ENCODE measurements around the gene BMP7. TPM values are rescaled to one million over a fixed set of nuclear protein-coding genes. Genes with fewer than 3 reads are reported as not detected.

BMP7 gene
- total RNA-seq, 4 donors from 2014 or later = 0.44 to 0.82 TPM; not detected in 2

DNA sequence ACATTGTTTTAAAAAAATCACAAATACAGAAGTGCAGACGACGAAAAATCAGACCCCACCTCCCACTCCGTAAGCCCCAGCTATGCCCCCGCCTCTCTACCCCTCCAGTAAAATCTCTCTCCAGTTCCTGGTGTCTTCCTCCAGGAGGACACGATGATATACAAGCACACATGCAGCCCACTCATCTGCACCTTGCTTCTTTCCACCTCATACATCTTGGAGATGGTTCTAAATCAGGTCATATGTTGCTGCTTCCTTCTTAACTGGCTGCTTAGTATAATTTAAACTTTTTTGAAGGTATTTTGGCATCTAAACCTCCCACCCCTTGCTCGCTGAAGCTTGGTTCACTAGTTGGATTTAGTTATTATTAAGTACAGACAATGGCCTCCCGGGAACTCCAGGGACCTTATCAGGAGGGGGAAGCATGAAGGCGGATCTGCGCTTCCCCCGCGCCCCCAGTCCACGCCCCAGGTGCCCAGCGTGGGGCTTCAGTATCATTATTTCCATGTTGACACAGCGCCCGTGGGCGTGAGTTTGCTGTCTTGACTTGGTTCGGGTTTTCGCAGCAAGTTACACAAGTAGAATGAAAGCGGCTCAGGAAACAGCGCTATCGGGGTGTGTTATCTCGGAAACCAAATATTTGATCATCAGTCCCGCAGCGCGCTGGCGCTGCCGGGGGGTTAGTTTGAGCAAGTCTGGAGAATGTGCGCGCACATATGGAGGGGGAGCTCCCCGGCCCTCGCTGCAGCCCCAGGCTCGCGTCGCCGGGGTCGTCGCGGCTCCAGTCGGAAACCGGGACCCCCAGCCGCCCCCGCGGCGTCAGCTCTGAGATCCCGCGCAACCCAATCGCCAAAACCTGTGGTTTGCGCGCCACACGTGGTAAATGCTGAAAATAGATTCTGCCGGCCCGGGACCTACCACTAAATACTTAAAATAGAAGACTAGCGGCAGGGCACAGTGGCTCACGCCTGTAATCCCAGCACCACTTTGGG lies 2.3 kb downstream of the BMP7 start:
- TF ChIP-seq, protein P1, sequence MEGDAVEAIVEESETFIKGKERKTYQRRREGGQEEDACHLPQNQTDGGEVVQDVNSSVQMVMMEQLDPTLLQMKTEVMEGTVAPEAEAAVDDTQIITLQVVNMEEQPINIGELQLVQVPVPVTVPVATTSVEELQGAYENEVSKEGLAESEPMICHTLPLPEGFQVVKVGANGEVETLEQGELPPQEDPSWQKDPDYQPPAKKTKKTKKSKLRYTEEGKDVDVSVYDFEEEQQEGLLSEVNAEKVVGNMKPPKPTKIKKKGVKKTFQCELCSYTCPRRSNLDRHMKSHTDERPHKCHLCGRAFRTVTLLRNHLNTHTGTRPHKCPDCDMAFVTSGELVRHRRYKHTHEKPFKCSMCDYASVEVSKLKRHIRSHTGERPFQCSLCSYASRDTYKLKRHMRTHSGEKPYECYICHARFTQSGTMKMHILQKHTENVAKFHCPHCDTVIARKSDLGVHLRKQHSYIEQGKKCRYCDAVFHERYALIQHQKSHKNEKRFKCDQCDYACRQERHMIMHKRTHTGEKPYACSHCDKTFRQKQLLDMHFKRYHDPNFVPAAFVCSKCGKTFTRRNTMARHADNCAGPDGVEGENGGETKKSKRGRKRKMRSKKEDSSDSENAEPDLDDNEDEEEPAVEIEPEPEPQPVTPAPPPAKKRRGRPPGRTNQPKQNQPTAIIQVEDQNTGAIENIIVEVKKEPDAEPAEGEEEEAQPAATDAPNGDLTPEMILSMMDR (IDR thresholded peaks at IDR 0.05; ENCODE audit: low read depth) = no peak

GRCh38 chr20:57262784-57263609 lies 3.4 kb downstream of the BMP7 start:
- TF ChIP-seq, protein P1 (IDR thresholded peaks at IDR 0.05; ENCODE audit: low read depth) = peak; percentile 88

GRCh38 chr20:57262301-57262700 lies 4.1 kb downstream of the BMP7 start:
- TF ChIP-seq, protein P1 (IDR thresholded peaks at IDR 0.05; ENCODE audit: low read depth) = no peak

DNA sequence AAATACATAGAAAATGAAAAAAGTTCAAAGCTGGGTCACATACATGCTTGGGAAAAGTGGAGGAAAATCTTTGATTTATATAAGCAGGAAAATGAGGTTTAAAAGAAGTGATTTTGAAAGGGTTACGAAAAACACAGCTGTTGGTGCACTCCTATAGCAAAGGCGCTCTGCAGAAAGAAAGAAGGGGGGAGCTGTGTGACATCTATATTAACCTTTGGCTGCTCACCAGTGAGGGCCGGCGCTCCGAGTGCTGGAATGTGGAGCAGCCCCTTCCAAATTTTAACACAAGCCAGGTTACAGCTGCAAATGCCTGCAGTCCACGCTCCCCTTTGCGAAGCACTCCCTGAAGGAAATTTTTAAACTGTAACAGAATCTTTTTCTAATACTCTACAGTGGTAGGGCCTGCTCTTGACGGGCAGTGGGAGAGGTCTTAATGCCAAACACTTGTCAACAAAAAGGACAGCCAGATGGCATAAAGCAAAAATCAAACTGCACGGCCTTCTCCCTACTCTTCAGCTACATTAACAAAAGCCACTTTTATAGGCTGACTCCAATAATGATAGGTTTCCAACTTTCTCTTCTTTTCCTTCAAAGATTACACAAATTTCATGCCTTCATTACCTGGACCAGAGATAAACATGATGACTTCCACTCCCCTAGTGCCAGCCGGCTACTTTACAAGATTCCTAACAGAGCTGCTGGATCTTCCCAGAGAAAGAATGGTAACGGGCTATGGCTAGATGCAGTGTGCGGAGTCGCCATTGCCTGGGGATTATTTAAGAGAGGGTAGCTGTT lies 4.8 kb downstream of the BMP7 start:
- TF ChIP-seq, protein P1 (IDR thresholded peaks at IDR 0.05; ENCODE audit: low read depth) = no peak

GRCh38 chr20:57260934-57261333 lies 5.5 kb downstream of the BMP7 start:
- TF ChIP-seq, protein P1 (IDR thresholded peaks at IDR 0.05; ENCODE audit: low read depth) = no peak

GRCh38 chr20:57259938-57260921 lies 6.2 kb downstream of the BMP7 start:
- TF ChIP-seq, protein P1 (IDR thresholded peaks at IDR 0.05; ENCODE audit: low read depth) = no peak
